CD4-positive, alpha-beta T cell treated with Interleukin-4 for 1 hour (primary cell): ENCODE measurements around the gene CCRL2.

ENCODE experiments used
- DNase-seq, 2 donors: peaks; one replicate each; pipeline ENCODE4 v3.0.0-alpha.2; 2020 to 2022

CCRL2 gene, protein sequence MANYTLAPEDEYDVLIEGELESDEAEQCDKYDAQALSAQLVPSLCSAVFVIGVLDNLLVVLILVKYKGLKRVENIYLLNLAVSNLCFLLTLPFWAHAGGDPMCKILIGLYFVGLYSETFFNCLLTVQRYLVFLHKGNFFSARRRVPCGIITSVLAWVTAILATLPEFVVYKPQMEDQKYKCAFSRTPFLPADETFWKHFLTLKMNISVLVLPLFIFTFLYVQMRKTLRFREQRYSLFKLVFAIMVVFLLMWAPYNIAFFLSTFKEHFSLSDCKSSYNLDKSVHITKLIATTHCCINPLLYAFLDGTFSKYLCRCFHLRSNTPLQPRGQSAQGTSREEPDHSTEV

DNA sequence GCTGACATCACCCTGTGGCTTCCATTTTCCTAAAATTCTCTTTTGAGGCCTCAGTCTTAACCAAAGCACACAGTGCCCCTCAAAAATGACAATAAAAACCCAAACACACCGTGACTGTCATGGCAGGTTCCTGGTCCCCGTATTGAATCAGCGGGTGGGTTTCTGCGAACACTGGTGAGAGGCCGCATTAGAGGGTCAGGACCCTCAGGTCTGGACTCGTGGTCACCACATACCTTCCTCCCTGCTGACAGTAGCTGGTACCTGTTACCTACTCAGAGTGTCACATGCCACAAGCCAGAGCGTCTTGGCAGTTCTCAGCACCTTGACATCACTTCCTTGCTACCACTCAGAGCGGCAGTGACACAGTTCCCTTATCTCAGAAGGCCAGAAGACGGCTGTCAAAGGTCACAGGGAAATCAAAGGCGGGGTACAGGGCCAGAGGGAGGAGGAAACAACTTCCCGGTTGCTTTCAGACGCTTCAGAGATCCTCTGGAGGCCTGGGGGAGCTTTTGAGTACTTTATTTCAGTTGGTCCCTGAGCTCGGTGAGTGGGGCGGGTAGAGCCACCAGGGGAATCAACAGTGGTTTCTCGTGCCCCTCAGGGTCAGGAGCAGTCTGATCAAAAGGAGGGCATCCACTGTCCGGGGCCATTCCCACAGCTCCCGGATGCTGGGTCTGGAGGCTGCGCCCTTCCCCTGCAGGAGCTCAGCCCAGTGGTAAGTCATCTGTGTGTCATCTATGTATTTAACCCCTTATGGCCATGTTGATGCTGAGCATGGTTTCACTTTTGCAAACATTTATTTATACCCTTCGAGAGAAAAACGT is at the start of gene CCRL2, which contains the start of gene CCR5AS:
TSS of gene CCRL2 (plus strand) at position 472 of the 824 bp plus-strand sequence. CDS start 821 bp downstream, outside the sequence.
TSS of gene CCR5AS (minus strand) at position 279 of the 824 bp plus-strand sequence.
- peak; percentile 63 to 81 for DNase-seq

- DNase-seq: no peak
Measured at GRCh38 chr3:46358466-46358865, 48.6 kb upstream of the CCRL2 start.

GRCh38 chr3:46359733-46360493 is 47.1 kb upstream of the CCRL2 start:
- no peak for DNase-seq

- peak in 1 of 2 donors; percentile 28 for DNase-seq
Measured at GRCh38 chr3:46360907-46361306, 46.2 kb upstream of the CCRL2 start.

GRCh38 chr3:46361408-46362283 is 45.4 kb upstream of the CCRL2 start:
- peak in 1 of 2 donors; percentile 41 for DNase-seq

- no peak for DNase-seq
Measured at GRCh38 chr3:46365041-46365440, 42.0 kb upstream of the CCRL2 start.

DNA sequence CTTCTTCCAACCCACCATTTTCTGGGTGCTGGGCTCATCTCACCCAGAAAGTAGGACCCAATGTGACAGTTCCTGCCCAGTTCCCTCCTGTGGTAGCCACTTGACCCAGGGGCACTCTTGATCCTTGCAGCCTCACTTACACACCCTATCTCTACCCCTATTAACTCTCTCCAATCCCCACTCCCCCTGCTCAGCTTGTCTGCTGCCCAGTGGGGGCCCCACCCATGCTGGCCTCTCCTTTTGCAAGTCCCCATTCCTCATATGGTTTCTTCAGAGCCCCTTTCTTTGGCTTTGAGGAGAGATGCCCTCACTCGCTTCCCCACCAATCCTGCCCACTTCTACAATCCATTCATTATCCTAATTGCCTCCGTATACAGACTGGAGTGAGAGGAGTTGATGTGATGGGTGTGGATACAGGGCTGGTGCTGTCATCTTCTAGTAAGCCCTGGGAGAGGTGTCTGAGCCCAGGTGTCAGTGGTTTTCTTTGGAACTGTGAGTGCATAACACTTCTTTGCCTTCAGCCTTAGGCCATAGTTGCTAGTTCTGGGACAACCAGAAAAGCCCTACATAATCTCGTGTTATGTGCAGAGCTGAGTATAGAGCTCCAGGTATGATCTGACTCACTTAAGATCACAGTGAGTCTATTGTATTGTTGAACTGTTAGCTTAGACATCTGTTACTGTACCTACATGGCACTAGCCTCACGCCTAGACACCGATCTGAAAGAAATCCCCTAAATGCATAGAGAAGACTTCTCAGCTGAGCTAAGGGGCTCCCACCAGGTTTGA is 41.1 kb upstream of the CCRL2 start:
- no peak for DNase-seq

DNA sequence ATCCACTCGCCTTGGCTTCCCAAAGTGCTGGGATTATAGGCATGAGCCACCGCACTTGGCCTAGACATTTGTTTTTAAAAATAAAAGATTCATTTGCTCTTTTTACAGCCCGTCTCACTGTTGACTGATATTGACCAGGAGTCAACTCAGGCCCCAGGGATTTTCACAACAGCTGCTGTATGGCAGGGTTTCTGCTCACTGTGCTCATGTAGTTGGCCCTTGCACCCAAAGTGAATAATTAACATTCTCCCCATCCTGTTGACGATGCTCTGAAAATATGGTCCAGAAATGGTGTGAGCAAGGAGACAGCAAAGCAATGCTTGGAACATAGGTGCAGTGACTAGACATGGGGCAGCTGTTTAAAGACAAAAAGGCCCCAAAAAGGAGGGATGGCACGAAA is 39.2 kb upstream of the CCRL2 start:
- no peak for DNase-seq

- peak; percentile 83 to 88 for DNase-seq
Measured at GRCh38 chr3:46368569-46368968, 38.5 kb upstream of the CCRL2 start.

GRCh38 chr3:46369151-46369550 is 37.9 kb upstream of the CCRL2 start:
- no peak for DNase-seq

GRCh38 chr3:46369675-46370132 is 37.4 kb upstream of the CCRL2 start:
- DNase-seq: no peak

- DNase-seq: peak in 1 of 2 donors; percentile 63
Measured at GRCh38 chr3:46370839-46371518, 36.1 kb upstream of the CCRL2 start, which contains the start of gene CCR5. CCR5 (plus strand) TSS chr3:46370946; CDS start chr3:46372903, 1,957 bp downstream.

DNA sequence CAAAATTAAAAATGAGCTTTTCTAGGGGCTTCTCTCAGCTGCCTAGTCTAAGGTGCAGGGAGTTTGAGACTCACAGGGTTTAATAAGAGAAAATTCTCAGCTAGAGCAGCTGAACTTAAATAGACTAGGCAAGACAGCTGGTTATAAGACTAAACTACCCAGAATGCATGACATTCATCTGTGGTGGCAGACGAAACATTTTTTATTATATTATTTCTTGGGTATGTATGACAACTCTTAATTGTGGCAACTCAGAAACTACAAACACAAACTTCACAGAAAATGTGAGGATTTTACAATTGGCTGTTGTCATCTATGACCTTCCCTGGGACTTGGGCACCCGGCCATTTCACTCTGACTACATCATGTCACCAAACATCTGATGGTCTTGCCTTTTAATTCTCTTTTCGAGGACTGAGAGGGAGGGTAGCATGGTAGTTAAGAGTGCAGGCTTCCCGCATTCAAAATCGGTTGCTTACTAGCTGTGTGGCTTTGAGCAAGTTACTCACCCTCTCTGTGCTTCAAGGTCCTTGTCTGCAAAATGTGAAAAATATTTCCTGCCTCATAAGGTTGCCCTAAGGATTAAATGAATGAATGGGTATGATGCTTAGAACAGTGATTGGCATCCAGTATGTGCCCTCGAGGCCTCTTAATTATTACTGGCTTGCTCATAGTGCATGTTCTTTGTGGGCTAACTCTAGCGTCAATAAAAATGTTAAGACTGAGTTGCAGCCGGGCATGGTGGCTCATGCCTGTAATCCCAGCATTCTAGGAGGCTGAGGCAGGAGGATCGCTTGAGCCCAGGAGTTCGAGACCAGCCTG is 35.3 kb upstream of the CCRL2 start:
- DNase-seq: no peak

GRCh38 chr3:46372492-46373359 is 34.3 kb upstream of the CCRL2 start:
- peak; percentile 35 to 57 for DNase-seq

DNA sequence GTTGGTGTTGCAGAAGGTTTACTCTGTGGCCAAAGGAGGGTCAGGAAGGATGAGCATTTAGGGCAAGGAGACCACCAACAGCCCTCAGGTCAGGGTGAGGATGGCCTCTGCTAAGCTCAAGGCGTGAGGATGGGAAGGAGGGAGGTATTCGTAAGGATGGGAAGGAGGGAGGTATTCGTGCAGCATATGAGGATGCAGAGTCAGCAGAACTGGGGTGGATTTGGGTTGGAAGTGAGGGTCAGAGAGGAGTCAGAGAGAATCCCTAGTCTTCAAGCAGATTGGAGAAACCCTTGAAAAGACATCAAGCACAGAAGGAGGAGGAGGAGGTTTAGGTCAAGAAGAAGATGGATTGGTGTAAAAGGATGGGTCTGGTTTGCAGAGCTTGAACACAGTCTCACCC is 32.3 kb upstream of the CCRL2 start:
- DNase-seq: no peak

DNA sequence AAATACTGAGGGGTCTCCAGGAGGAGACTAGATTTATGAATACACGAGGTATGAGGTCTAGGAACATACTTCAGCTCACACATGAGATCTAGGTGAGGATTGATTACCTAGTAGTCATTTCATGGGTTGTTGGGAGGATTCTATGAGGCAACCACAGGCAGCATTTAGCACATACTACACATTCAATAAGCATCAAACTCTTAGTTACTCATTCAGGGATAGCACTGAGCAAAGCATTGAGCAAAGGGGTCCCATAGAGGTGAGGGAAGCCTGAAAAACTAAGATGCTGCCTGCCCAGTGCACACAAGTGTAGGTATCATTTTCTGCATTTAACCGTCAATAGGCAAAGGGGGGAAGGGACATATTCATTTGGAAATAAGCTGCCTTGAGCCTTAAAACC is 31.8 kb upstream of the CCRL2 start:
- DNase-seq: no peak

DNA sequence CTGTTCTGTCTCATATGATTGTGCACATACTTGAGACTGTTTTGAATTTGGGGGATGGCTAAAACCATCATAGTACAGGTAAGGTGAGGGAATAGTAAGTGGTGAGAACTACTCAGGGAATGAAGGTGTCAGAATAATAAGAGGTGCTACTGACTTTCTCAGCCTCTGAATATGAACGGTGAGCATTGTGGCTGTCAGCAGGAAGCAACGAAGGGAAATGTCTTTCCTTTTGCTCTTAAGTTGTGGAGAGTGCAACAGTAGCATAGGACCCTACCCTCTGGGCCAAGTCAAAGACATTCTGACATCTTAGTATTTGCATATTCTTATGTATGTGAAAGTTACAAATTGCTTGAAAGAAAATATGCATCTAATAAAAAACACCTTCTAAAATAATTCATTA is 31.2 kb upstream of the CCRL2 start:
- DNase-seq: no peak

DNA sequence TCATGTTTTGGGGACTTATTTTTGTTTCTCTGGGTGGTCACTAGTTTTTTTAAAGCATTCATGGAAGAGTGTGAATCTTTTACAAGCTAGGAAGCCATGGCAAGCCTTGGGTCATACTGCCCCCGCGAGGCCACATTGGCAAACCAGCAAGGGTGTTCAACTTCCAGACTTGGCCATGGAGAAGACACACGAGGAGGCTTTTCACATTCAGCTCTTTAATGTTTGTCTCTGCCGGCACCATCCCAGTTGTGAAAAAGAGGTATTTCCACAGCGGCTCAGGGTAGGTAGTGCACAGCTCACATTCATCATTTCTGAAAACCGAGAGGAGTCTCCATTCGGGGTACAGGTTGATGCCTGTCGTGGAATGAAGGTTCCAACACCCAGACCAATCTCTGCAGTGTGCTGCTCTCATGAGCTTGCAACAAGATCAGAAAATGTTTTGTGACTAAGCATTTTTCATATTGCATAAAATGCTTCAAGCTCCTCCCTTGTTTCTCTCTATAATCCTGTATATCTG is 28.6 kb upstream of the CCRL2 start:
- DNase-seq: peak; percentile 65 to 71
